ENCODE data around the gene MYEOV. TPM values are rescaled to one million over a fixed set of nuclear protein-coding genes. Genes with fewer than 3 reads are reported as not detected.

MYEOV gene
- total RNA-seq, 4 donors from 2014 or later = 0.65 to 8.9 (median 0.83) TPM

GRCh38 chr11:69251057-69251393 is 42.9 kb upstream of the MYEOV start:
- TF ChIP-seq, protein P1, sequence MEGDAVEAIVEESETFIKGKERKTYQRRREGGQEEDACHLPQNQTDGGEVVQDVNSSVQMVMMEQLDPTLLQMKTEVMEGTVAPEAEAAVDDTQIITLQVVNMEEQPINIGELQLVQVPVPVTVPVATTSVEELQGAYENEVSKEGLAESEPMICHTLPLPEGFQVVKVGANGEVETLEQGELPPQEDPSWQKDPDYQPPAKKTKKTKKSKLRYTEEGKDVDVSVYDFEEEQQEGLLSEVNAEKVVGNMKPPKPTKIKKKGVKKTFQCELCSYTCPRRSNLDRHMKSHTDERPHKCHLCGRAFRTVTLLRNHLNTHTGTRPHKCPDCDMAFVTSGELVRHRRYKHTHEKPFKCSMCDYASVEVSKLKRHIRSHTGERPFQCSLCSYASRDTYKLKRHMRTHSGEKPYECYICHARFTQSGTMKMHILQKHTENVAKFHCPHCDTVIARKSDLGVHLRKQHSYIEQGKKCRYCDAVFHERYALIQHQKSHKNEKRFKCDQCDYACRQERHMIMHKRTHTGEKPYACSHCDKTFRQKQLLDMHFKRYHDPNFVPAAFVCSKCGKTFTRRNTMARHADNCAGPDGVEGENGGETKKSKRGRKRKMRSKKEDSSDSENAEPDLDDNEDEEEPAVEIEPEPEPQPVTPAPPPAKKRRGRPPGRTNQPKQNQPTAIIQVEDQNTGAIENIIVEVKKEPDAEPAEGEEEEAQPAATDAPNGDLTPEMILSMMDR (IDR thresholded peaks at IDR 0.05) = no peak
- DNase-seq (ENCODE audit: low spot score) (no peak), ATAC-seq (ENCODE audit: low FRiP score) (no peak)

DNA sequence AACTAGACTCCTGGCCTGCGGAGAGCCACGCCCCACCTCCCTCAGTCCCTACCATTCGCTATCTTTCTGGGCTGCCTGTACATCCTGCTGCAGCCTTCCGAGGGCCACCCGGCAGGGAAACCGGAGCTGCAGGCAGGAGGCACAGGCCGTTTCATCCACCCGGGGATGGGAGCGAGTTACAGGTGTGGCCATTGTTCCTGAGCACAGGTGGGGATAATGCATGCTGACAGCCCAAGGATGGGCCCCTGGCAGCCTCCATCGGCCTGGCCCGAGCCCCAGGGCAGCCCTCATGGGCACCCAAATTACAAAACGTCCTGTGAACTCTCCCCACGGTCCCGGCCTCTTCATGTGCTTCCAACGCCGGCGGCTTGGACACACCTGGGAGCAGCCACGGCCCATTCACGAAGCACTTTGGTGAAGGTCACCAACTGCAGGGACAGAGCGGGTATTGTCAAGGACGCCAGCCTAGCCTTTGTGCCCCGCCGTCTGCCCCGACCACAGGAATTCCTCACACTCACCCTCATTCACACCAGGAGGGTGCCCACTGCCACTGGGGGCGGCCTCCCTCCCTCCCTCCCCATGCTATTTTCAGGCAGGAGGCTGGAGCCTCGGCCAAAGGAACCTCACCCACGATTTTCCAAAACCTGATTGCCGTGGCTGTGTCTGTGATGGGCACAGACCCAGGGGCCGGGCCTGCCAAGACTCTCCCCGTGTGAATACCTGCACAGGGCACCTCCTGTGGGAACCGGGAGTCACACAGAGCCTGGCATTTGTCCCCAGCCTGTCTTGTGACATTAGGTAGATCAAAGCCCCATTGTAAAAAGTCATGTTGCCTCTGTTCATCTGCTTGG is 42.1 kb upstream of the MYEOV start:
- DNase-seq (ENCODE audit: low spot score) (no peak), ATAC-seq (ENCODE audit: low FRiP score) (no peak)
- TF ChIP-seq, protein P1 (IDR thresholded peaks at IDR 0.05) = no peak

DNA sequence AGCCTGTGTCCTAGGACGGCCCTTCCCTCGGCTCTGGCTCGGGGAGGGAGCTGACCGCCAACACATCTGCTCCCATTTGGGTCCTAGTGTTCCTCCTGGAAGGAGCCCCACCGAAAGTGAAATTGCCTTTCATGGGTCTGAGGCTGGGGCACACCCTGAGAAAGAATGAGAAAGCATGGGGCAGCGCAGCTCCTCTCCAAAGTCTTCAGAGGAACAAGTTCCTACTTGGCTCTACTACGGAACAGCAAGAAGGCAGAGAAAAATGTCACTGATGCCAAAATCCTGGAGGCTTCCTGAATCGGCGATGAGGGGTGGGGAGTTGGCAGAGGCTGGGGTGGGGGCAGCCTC is 41.5 kb upstream of the MYEOV start:
- TF ChIP-seq, protein P1 (IDR thresholded peaks at IDR 0.05) = no peak
- DNase-seq (ENCODE audit: low spot score) = no peak

DNA sequence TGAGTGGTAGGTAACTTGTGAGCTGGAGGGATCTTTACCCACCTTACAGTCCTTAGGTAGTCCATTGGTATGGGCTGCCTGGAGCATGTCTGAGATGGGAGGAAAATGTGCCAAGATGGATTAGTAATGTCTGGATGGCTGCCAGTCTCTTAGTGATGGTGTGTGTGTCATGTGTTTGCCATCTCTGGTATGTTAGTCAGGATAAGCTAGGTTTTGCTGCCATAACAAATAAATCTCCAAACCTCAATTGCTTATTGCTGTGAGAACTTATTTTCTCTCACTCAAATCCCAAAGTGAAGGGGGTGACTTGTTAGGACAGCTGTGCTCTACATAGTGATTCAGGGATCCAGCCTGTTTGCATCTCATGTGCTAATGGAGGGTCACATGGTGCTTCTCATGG is 40.9 kb upstream of the MYEOV start:
- TF ChIP-seq, protein P1 (IDR thresholded peaks at IDR 0.05) = no peak
- ATAC-seq (ENCODE audit: low FRiP score) (no peak), DNase-seq (ENCODE audit: low spot score) (no peak)

More for the DNA sequence above, 41.5 kb upstream of the MYEOV start:
- ATAC-seq (ENCODE audit: low FRiP score) = no peak

DNA sequence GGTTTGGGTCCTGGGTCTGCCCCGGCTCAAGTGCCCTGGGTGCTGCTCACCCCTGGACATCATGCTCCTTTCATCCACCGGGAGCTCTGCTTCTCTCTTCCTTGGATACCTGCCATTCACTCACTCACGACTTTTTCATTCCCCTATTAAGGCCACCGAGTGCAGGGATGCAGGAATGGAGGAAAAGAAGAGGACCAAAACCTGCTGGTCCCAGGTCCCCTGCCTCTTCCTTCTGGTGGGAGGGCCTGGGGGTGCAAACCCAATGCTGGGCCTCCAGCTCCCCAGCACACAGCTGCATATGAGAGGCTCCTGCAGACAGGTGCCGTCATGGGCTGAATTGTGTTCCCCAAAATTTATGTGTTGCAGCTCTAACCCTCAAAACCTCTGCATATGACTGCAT is 36.8 kb upstream of the MYEOV start:
- no peak for ATAC-seq (ENCODE audit: low FRiP score)
- DNase-seq (ENCODE audit: low spot score) = no peak
- TF ChIP-seq, protein P1 (IDR thresholded peaks at IDR 0.05) = no peak

DNA sequence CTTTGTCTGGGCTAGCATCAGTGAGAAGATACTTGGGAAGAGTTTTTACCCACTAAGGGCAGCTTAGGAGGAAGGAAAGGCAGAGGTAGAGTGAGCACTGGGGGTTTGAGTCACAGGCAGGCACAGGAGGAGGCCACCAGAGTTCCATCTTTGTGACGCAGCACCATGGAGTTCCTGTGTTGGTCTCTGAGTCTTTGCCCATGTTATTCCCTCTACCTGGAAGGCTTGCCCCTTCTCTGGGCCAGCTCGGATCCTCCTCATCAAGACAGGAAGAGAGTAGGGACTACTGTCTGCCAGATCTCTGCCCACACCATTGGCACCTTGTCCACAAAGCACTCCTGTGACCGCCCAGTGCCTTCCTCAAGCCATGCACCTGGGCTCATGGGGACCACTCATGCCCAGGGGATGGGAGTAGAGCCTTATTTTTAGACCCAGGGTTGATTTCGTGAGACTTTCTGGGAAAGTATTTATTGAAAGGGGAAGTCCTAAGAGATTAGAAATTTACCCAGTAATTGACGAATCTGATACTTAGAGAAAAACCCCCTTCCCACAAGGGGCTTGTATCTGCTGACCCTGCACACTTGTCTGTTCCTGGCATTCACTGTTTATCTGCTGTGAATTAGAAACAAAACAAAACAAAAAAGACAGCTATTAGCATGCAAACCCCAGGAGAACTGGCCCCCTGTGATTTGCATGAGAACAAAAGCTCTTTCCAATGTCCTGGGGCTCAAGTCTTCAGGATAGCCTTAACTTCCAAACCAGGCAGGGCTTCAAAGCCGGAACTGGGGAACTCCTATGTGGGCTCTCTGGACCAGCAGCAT is 35.9 kb upstream of the MYEOV start:
- ATAC-seq (ENCODE audit: low FRiP score) (no peak), DNase-seq (ENCODE audit: low spot score) (no peak)
- TF ChIP-seq, protein P1 (IDR thresholded peaks at IDR 0.05) = no peak
